ENCODE data around the gene BTBD17. TPM values are rescaled to one million over a fixed set of nuclear protein-coding genes. Genes with fewer than 3 reads are reported as not detected.

Gene BTBD17
- polyA plus RNA-seq, 2 of the 4 experiments (the other 2 are of a cell fraction), result not detected

DNA sequence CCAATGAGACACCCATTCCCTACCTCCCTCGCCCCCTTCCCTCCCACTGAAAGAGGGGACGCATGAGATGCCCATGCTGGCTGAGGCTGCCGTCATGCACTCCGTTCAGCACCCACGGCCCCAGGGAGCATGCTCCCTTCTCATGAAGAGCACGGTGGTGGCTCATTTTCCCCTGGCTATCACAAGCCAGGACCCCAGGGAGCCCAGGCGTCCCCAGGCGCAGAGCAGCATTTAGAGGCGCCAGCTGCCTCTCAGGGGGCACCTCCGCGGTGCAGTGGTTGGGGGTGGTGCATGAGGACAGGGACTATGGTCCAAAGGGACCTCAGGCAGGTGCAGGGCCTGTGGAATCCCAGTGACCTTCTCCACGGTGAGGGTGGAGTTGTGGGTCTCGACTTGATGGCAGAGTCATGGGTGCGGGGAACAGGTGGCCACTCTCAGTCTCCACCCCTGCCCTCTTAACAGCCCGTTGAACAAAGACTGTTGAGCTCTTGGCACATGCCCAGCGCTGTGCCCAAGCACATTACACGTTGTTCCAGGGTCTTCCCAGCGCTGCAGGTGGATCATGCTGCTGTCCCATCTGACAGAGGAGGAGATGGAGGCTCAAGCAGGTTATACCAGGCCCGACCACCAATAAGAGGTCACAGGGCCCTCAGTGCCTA is 22.0 kb downstream of the BTBD17 start:
- Histone ChIP-seq H3K4me2 (no peak overlapping the region), H3K27ac (no peak overlapping the region), H3K4me1 (no peaks in the 10 kb centered on the region), H3K9me3 (no peaks in the 10 kb centered on the region), H3K4me3 (no peak overlapping the region)
- ChIA-PET CTCF (interaction anchor here (34.5 kb wide), 1 partner anchor 32 kb away, joined by 674 read pairs; the partner anchor contains the start of genes BTBD17 and GPR142), POLR2A (no interaction called here)
- ATAC-seq (no peak), DNase-seq (ENCODE audit: low read depth in 1 of 2, low spot score in 1 of 2) (no peak), FAIRE-seq (no peak)
- WGBS (ENCODE audit: missing lambda C conversion rate), result 42% methylated on average over 12 of the region's 19 CpGs
- no peak for TF ChIP-seq TFCP2L1 (CRISPR knock-in tag; IDR thresholded peaks at IDR 0.05)
- no peak for TF ChIP-seq FOSB (CRISPR knock-in tag; IDR thresholded peaks at IDR 0.05)
- no peak for TF ChIP-seq HOXA7 (CRISPR knock-in tag; IDR thresholded peaks at IDR 0.05)
- TF ChIP-seq POLR2AphosphoS2 (conservative IDR thresholded peaks at IDR 0.05; ENCODE audit: low read length), result no peak
- no peak for TF ChIP-seq PHF8 (IDR thresholded peaks at IDR 0.05; ENCODE audit: borderline replicate concordance, low read depth)
- no peak for TF ChIP-seq JUNB (IDR thresholded peaks at IDR 0.05)
- TF ChIP-seq RARB (CRISPR knock-in tag; IDR thresholded peaks at IDR 0.05), result no peak
- TF ChIP-seq TP53 (CRISPR knock-in tag; IDR thresholded peaks at IDR 0.05), result no peak
- TF ChIP-seq JUN (IDR thresholded peaks at IDR 0.05), result no peak
- TF ChIP-seq RCOR1 (IDR thresholded peaks at IDR 0.05; ENCODE audit: low read depth, low read length), result no peak
- no peak for TF ChIP-seq CEBPB (IDR thresholded peaks at IDR 0.05)
- TF ChIP-seq ZC3H11A (IDR thresholded peaks at IDR 0.05), result no peak
- no peak for TF ChIP-seq ZNF302 (CRISPR knock-in tag; IDR thresholded peaks at IDR 0.05)
- no peak for TF ChIP-seq MAFK (IDR thresholded peaks at IDR 0.05; ENCODE audit: partially characterized antibody)
- TF ChIP-seq NPAS2 (CRISPR knock-in tag; IDR thresholded peaks at IDR 0.05; ENCODE audit: borderline replicate concordance), result no peak
- no peak for TF ChIP-seq MAZ (IDR thresholded peaks at IDR 0.05; ENCODE audit: borderline replicate concordance, low read depth, low read length)

DNA sequence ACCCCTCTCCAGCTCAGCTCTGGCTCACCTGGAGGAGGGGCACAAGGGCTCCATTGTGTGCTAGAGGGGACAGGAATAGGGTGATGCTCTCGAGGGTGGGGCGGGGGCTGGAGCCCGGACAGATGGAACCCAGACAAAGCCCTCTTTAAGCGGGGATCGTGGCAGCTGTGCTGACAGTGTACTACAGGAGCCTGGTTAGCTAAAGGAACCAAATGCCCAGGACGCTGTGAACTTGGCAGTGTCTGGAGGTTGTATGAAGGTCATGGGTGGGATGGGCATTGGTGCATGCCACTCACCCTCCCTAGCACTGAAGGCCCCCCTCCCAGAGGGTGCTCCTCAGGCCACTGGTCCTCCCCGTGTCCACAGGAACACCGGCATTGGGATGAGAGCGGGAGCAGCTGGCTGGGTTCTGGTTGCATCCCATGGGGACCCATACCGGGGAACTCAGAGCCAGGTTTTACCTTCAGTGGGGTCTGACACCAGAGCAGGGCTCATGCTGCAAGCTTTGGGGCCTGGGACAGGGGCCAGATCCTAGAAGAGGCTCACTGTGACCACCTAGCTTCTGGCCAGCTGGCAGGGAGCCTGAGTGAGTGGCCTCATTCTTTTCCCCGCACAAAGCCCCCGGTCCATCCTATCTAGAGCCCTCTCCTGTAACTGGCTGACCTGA is 23.7 kb downstream of the BTBD17 start:
- FAIRE-seq (no peak), ATAC-seq (peak in 1 of 2 experiments; percentile 19; a peak in 3 of 6 replicates), DNase-seq (ENCODE audit: low read depth in 1 of 2, low spot score in 1 of 2) (no peak)
- TF ChIP-seq, protein P1, sequence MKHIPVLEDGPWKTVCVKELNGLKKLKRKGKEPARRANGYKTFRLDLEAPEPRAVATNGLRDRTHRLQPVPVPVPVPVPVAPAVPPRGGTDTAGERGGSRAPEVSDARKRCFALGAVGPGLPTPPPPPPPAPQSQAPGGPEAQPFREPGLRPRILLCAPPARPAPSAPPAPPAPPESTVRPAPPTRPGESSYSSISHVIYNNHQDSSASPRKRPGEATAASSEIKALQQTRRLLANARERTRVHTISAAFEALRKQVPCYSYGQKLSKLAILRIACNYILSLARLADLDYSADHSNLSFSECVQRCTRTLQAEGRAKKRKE (CRISPR knock-in tag; IDR thresholded peaks at IDR 0.05; ENCODE audit: low read depth), result no peak
- TF ChIP-seq FOXS1 (CRISPR knock-in tag; IDR thresholded peaks at IDR 0.05) (no peak), EHF (CRISPR knock-in tag; IDR thresholded peaks at IDR 0.05) (no peak), TFCP2L1 (CRISPR knock-in tag; IDR thresholded peaks at IDR 0.05) (no peak), HDAC2 (IDR thresholded peaks at IDR 0.05) (no peak), ZNF302 (CRISPR knock-in tag; IDR thresholded peaks at IDR 0.05) (no peak), BHLHE40 (IDR thresholded peaks at IDR 0.05; ENCODE audit: low read depth, low read length) (no peak), KDM5A (IDR thresholded peaks at IDR 0.05) (no peak), EHMT2 (IDR thresholded peaks at IDR 0.05; ENCODE audit: low read depth) (no peak)
- TF ChIP-seq, protein P2, sequence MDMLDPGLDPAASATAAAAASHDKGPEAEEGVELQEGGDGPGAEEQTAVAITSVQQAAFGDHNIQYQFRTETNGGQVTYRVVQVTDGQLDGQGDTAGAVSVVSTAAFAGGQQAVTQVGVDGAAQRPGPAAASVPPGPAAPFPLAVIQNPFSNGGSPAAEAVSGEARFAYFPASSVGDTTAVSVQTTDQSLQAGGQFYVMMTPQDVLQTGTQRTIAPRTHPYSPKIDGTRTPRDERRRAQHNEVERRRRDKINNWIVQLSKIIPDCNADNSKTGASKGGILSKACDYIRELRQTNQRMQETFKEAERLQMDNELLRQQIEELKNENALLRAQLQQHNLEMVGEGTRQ (IDR thresholded peaks at IDR 0.05), result no peak
- no peak overlapping the region for H3K4me3 ChIP-seq
- WGBS (ENCODE audit: missing lambda C conversion rate), result 63% methylated on average over 9 of the region's 12 CpGs
- H3K4me2 ChIP-seq, result no peak overlapping the region
- H3K9me3 ChIP-seq, result no peaks in the 10 kb centered on the region
- no peak overlapping the region for H3K27ac ChIP-seq
- no peaks in the 10 kb centered on the region for H3K4me1 ChIP-seq
- ChIA-PET CTCF (interaction anchor here (1.1 to 34.5 kb wide), 7 partner anchors 9 to 120 kb away, joined by 3 to 674 read pairs (median 6); partner anchors contain the start of genes BTBD17 and GPR142), POLR2A (no interaction called here)

All from A549 (cell line).